K562 (cell line): ENCODE results near the gene PPIA. TPM values are rescaled to one million over a fixed set of nuclear protein-coding genes. Genes with fewer than 3 reads are reported as not detected.

ENCODE experiments used
- CBX5 ChIP-seq: IDR thresholded peaks from 2 replicates; pipeline ENCODE4 v1.6.1; 2014; ENCODE audit warnings: low read depth, borderline replicate concordance
- CTCF ChIP-seq, 3 experiments: IDR thresholded peaks in 2 of 3; conservative IDR thresholded peaks in 1 of 3; 2 replicates each; pipeline ENCODE4 v1.5.1; 2011 to 2012; ENCODE audit warnings: low read length in 3 of 3, mild to moderate bottlenecking in 3 of 3, control low read depth in 2 of 3, improper control_type of control experiment in 1 of 3, inconsistent platforms in 1 of 3, low read depth in 1 of 3, mixed read lengths in 1 of 3, moderate library complexity in 1 of 3; ENCODE audit not compliant: insufficient read depth in 2 of 3
- MTA2 ChIP-seq: fragments of 450-650 bp; IDR thresholded peaks from 2 replicates; pipeline ENCODE4 v1.6.1; 2016; ENCODE audit warnings: low read depth
- NFATC3 ChIP-seq: fragments of 450-650 bp; IDR thresholded peaks from 2 replicates; pipeline ENCODE4 v1.6.1; 2017; ENCODE audit warnings: mild to moderate bottlenecking
- RFX1 ChIP-seq: fragments of 450-650 bp; IDR thresholded peaks from 2 replicates; pipeline ENCODE4 v1.6.1; 2016; ENCODE audit warnings: mild to moderate bottlenecking, moderate library complexity
- SLC30A9 ChIP-seq: fragments of 250-450 bp; sonication (Bioruptor Pico); IDR thresholded peaks from 2 replicates; pipeline ENCODE4 v1.8.0; 2022; ENCODE audit warnings: mild to moderate bottlenecking, moderate library complexity
- TAF1 ChIP-seq: IDR thresholded peaks from 2 replicates; pipeline ENCODE4 v1.6.1; 2011; ENCODE audit warnings: mild to moderate bottlenecking, low read length, moderate library complexity; ENCODE audit not compliant: insufficient read depth, control insufficient read depth, severe bottlenecking; ENCODE audit errors: extremely low read depth
- TSC22D4 ChIP-seq: fragments of 450-650 bp; IDR thresholded peaks from 2 replicates; pipeline ENCODE4 v1.6.1; 2016; ENCODE audit warnings: missing genetic modification characterization, missing biosample characterization, control low read depth
- ZBTB49 ChIP-seq: sonication (generic); formaldehyde crosslinking; IDR thresholded peaks from 2 replicates; pipeline ENCODE4 v1.8.0; 2022; ENCODE audit warnings: missing genetic modification reagents, mild to moderate bottlenecking, borderline replicate concordance
- ZNF431 ChIP-seq: sonication (generic); formaldehyde crosslinking; IDR thresholded peaks from 2 replicates; pipeline ENCODE4 v1.8.0; 2022; ENCODE audit warnings: mild to moderate bottlenecking, missing genetic modification reagents
- ZNF436 ChIP-seq: fragments of 250-450, 450-650 bp; sonication (Bioruptor Pico); formaldehyde crosslinking; IDR thresholded peaks from 2 replicates; pipeline ENCODE4 v1.7.0; 2020; ENCODE audit warnings: mild to moderate bottlenecking
- ZNF561 ChIP-seq: fragments of 450-650 bp; formaldehyde crosslinking; conservative IDR thresholded peaks from 2 replicates; pipeline ENCODE4 v1.4.0; 2020; ENCODE audit warnings: mild to moderate bottlenecking, moderate library complexity
- ZNF609 ChIP-seq: sonication (generic); formaldehyde crosslinking; IDR thresholded peaks from 2 replicates; pipeline ENCODE4 v1.8.1; 2023; ENCODE audit warnings: missing genetic modification reagents, mild to moderate bottlenecking, borderline replicate concordance
- ZNF717 ChIP-seq: fragments of 250-450 bp; sonication (Bioruptor Pico); IDR thresholded peaks from 2 replicates; pipeline ENCODE4 v1.5.0; 2021
- polyA plus RNA-seq, 8 experiments: library from polyadenylated mRNA; depleted of rRNA in 4 of 8; stranded (reverse) in 5 of 8; unstranded in 3 of 8; fragments of >200 nt; fragmentation: Nextera tagmentation in 2 of 8; fragmentation: Illumina TruSeq in 1 of 8; extraction: Ambion mirVana in 2 of 8; extraction: Trizol in 1 of 8; gene quantifications; 2 replicates each; pipeline versions ENCODE4 v1.2.1 to v1.2.3, GENCODE V29; 2011 to 2014; ENCODE audit warnings: inconsistent platforms in 1 of 8, missing spikeins in 1 of 8
- total RNA-seq, 7 experiments: library from RNA; depleted of rRNA in 6 of 7; stranded (reverse); fragments of >200 nt in 6 of 7; fragmentation: Illumina TruSeq in 2 of 7; extraction: Trizol in 2 of 7; gene quantifications; 2 replicates each; pipeline versions ENCODE4 v1.2.1 to v1.2.3, GENCODE V29; 2011 to 2021; ENCODE audit warnings: low replicate concordance in 1 of 7

Gene PPIA
- total and polyA plus RNA-seq, 9 of the 15 experiments (the other 6 are each of a cell fraction or from before 2014, with no cell fraction given): 2,583 to 7,504 (median 3,973) TPM

DNA sequence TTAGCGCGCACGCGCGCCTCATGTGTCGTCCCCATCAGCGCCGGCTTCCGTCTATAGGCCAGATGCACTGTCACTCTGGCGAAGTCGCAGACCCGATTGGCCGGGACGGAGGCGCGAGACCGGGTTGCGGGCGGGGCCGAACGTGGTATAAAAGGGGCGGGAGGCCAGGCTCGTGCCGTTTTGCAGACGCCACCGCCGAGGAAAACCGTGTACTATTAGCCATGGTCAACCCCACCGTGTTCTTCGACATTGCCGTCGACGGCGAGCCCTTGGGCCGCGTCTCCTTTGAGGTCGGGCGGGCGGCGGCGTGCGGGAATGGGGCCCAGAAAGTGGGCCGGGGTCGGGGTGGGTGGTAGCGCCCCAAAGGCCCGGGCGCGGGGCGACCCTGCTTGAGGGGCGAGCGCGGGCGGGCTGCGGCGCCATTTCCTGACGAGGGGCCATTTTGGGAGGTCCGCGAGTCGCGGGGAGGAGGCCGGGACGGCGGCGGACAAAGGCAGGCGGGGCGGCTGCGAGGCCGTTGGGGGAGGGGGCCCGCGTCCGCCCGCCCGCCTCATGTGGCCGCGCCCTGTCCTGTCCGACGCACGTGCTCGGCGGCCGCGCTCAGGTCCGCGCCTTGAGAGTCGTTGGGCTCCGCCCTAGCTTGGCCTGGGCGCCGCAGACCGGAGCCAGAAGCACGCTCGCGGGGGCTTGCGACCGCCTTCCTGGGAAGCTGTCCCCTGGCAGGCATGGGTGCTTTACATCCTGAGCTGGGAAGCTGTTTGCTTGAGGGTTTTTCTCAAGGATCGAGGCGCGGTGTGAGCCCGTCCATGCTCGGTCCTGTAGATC lies at the start of gene PPIA (continued):
- TF ChIP-seq ZNF609 (CRISPR knock-in tag): no peak
- TF ChIP-seq TAF1: peak; percentile 94
- TF ChIP-seq MTA2: no peak
- TF ChIP-seq ZNF436: no peak
- no peak for TF ChIP-seq ZNF561 (CRISPR knock-in tag)
- no peak for TF ChIP-seq CBX5
- no peak for TF ChIP-seq NFATC3
- no peak for TF ChIP-seq RFX1
- no peak for TF ChIP-seq ZBTB49 (CRISPR knock-in tag)
- no peak for TF ChIP-seq SLC30A9 (CRISPR knock-in tag)
- TF ChIP-seq ZNF717 (CRISPR knock-in tag): no peak
- TF ChIP-seq TSC22D4 (tag): no peak
- TF ChIP-seq ZNF431 (CRISPR knock-in tag): peak; percentile 61; the same call in 1 of the 2 replicates
- TF ChIP-seq CTCF (IDR thresholded peaks at IDR 0.05 in 2 of 3, conservative IDR thresholded peaks at IDR 0.05 in 1 of 3; ENCODE audit: insufficient read depth in 2 of 3, low read depth in 1 of 3, low read length in 3 of 3): no peak
